ENCODE measurements around the gene EML1.

EML1 gene

GRCh38 chr14:99980299-99980698 lies 187.1 kb downstream of the EML1 start:
- TF ChIP-seq BHLHE40 (IDR thresholded peaks at IDR 0.05; ENCODE audit: borderline replicate concordance) (no peak), TARDBP (IDR thresholded peaks at IDR 0.05) (no peak), FOXA1 (IDR thresholded peaks at IDR 0.05) (no peak), SP1 (IDR thresholded peaks at IDR 0.05) (no peak), SUZ12 (IDR thresholded peaks at IDR 0.05) (no peak), FOXK2 (IDR thresholded peaks at IDR 0.05) (no peak), L3MBTL2 (conservative IDR thresholded peaks at IDR 0.05) (no peak)
- DNase-seq (ENCODE audit: extremely low spot score): no peak
- ChIA-PET POLR2A (interaction anchor here (1.3 kb wide), 1 partner anchor 9 kb away, joined by 3 read pairs; no protein-coding TSS in a partner anchor), CTCF (interaction anchor here (0.7 to 2.3 kb wide), 3 partner anchors 41 to 128 kb away, joined by 4 to 7 read pairs (median 5); no protein-coding TSS in a partner anchor)

DNA sequence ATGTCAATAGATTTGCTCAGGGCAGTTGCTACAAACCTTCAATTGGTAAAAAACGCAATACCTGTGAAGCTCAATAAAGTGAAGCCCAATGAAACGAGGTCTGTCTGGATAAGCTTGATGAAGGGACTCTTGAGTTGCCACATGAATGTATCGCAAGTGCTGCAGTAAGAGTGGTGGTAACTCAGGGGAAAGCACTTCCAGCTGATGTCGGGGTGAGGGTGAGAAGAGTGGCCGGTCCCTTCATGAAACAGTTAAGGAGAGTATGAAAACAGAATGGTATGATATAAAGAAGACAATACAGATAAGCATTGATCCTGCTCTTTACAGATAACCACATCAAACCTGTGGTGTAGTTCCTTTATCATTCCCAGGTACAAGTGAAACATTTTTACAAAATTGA lies 188.6 kb downstream of the EML1 start:
- no peak for DNase-seq (ENCODE audit: extremely low spot score)
- TF ChIP-seq FOXM1 (IDR thresholded peaks at IDR 0.05; ENCODE audit: borderline replicate concordance) (no peak), PKNOX1 (IDR thresholded peaks at IDR 0.05) (no peak), SUZ12 (IDR thresholded peaks at IDR 0.05) (no peak), L3MBTL2 (conservative IDR thresholded peaks at IDR 0.05) (no peak), TARDBP (IDR thresholded peaks at IDR 0.05) (no peak), HDGF (IDR thresholded peaks at IDR 0.05; ENCODE audit: borderline replicate concordance) (no peak), SP1 (IDR thresholded peaks at IDR 0.05) (no peak), ARNT (IDR thresholded peaks at IDR 0.05) (no peak), NFRKB (IDR thresholded peaks at IDR 0.05) (no peak), CTBP1 (IDR thresholded peaks at IDR 0.05; ENCODE audit: borderline replicate concordance) (no peak), ZNF384 (IDR thresholded peaks at IDR 0.05) (no peak), ELF4 (IDR thresholded peaks at IDR 0.05) (no peak)
- POLR2A ChIA-PET: interaction anchor here (1.0 to 1.5 kb wide), 2 partner anchors 11 to 24 kb away, joined by 3 to 5 read pairs; no protein-coding TSS in a partner anchor

GRCh38 chr14:99982537-99983250 lies 189.5 kb downstream of the EML1 start:
- ChIA-PET POLR2A (interaction anchor here (0.5 kb wide), 1 partner anchor 12 kb away, joined by 3 read pairs; no protein-coding TSS in a partner anchor), CTCF (interaction anchor here (0.5 to 2.4 kb wide), 13 partner anchors 14 to 211 kb away, joined by 3 to 21 read pairs (median 3); no protein-coding TSS in a partner anchor)
- DNase-seq (ENCODE audit: extremely low spot score): peak; percentile 66
- TF ChIP-seq FOXM1 (IDR thresholded peaks at IDR 0.05; ENCODE audit: borderline replicate concordance) (no peak), ELF4 (IDR thresholded peaks at IDR 0.05) (no peak), BHLHE40 (IDR thresholded peaks at IDR 0.05; ENCODE audit: borderline replicate concordance) (no peak), TARDBP (IDR thresholded peaks at IDR 0.05) (no peak), LEF1 (IDR thresholded peaks at IDR 0.05; ENCODE audit: borderline replicate concordance) (no peak)

More for the DNA sequence above, 188.6 kb downstream of the EML1 start:
- CTCF ChIA-PET: interaction anchor here (0.7 to 2.4 kb wide), 6 partner anchors 39 to 143 kb away, joined by 3 to 17 read pairs (median 5); no protein-coding TSS in a partner anchor

DNA sequence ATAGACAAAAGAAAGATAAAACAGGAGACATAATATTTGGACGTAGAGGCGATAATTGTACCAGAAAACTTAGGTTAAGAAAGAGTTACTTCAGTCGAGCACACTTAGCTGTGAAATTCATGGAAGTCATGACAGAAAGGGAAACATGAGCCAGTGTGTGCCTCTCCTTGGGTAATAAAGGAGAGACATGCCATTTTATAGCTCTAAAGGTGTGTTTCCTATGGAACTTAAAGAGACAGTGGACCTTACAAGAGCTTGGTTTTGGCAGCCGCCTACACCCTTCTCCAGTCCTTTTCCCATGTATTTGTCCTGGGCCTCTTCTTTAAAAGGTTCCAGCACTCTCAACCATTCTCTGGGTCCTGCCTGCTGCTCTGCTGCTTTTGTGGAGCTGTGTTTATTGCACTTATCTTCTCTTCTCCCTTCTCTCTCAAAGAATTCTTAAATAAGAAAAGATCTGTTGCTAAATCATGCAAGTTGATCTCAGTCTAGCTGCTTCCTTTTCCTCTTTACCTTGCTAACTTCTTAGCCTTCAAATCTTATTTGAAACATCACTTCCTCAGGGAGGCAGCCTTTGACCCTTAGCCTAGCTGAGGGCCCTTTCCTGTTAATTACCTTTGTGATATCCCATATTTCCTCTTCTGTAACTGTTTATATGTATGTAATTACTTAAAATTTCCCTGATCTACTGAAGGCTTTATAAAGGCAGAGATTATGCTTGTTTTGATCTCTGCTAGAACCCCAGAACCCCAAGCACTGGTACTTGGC lies 190.2 kb downstream of the EML1 start:
- POLR2A ChIA-PET: interaction anchor here (1.4 kb wide), 1 partner anchor 12 kb away, joined by 3 read pairs; no protein-coding TSS in a partner anchor
- TF ChIP-seq L3MBTL2 (conservative IDR thresholded peaks at IDR 0.05) (no peak), BHLHE40 (IDR thresholded peaks at IDR 0.05; ENCODE audit: borderline replicate concordance) (no peak), FOXK2 (IDR thresholded peaks at IDR 0.05) (no peak), ELF4 (IDR thresholded peaks at IDR 0.05) (no peak), NFRKB (IDR thresholded peaks at IDR 0.05) (no peak), SP1 (IDR thresholded peaks at IDR 0.05) (no peak), TARDBP (IDR thresholded peaks at IDR 0.05) (no peak), ZNF384 (IDR thresholded peaks at IDR 0.05) (no peak), FOXA1 (IDR thresholded peaks at IDR 0.05) (no peak), HDGF (IDR thresholded peaks at IDR 0.05; ENCODE audit: borderline replicate concordance) (no peak), ARNT (IDR thresholded peaks at IDR 0.05) (no peak), FOXM1 (IDR thresholded peaks at IDR 0.05; ENCODE audit: borderline replicate concordance) (no peak), LEF1 (IDR thresholded peaks at IDR 0.05; ENCODE audit: borderline replicate concordance) (no peak), PKNOX1 (IDR thresholded peaks at IDR 0.05) (no peak), CTBP1 (IDR thresholded peaks at IDR 0.05; ENCODE audit: borderline replicate concordance) (no peak), SUZ12 (IDR thresholded peaks at IDR 0.05) (no peak)
- CTCF ChIA-PET: interaction anchor here (0.6 to 2.4 kb wide), 14 partner anchors 13 to 210 kb away, joined by 3 to 21 read pairs (median 3); no protein-coding TSS in a partner anchor
- DNase-seq (ENCODE audit: extremely low spot score): no peak

DNA sequence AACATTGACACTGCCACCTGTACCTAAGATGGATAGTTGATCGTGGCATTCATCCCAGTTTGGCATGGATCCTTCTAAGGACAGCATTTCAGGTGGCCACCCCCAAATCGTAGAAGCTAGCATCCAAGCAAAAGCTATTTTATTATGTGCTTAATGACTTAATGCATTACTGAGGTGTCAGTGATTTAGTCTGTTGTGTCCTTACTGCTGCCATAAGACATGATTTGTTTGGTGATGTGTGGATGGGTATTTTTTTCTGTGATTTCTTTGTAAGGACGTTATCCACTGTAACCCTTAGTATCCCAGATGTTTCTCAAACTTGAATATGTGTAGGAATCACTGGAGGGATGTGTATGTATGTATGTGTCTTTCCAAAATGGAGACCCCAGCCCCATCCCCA lies 190.8 kb downstream of the EML1 start:
- POLR2A ChIA-PET: interaction anchor here (1.4 kb wide), 1 partner anchor 13 kb away, joined by 3 read pairs; no protein-coding TSS in a partner anchor

More for the DNA sequence above, 190.8 kb downstream of the EML1 start:
- CTCF ChIA-PET: interaction anchor here (0.6 to 2.4 kb wide), 7 partner anchors 13 to 170 kb away, joined by 3 to 21 read pairs (median 4); no protein-coding TSS in a partner anchor
- TF ChIP-seq CTBP1 (IDR thresholded peaks at IDR 0.05; ENCODE audit: borderline replicate concordance) (no peak), PKNOX1 (IDR thresholded peaks at IDR 0.05) (no peak), SUZ12 (IDR thresholded peaks at IDR 0.05) (no peak), HDGF (IDR thresholded peaks at IDR 0.05; ENCODE audit: borderline replicate concordance) (no peak), BHLHE40 (IDR thresholded peaks at IDR 0.05; ENCODE audit: borderline replicate concordance) (no peak)
- DNase-seq (ENCODE audit: extremely low spot score): no peak

Data from HEK293T (cell line).